ENCODE results near the gene MPP4. TPM values are rescaled to one million over a fixed set of nuclear protein-coding genes. Genes with fewer than 3 reads are reported as not detected.

The MPP4 gene
- total and polyA plus RNA-seq, 2 of the 13 experiments (the other 11 are each of a cell fraction or from before 2014, with no cell fraction given), result not detected

GRCh38 chr2:201680743-201681142 is 17.7 kb downstream of the MPP4 start (continued):
- TF ChIP-seq PHF8 (CRISPR knock-in tag; IDR thresholded peaks at IDR 0.05) (no peak), ZNF317 (CRISPR knock-in tag; IDR thresholded peaks at IDR 0.05) (no peak), SRSF9 (IDR thresholded peaks at IDR 0.05; ENCODE audit: borderline replicate concordance, insufficient read depth, low read depth, low read length, poor library complexity, severe bottlenecking) (no peak), ZNF678 (CRISPR knock-in tag; IDR thresholded peaks at IDR 0.05) (no peak), ZNF746 (CRISPR knock-in tag; IDR thresholded peaks at IDR 0.05) (no peak), ZFP41 (CRISPR knock-in tag; IDR thresholded peaks at IDR 0.05; ENCODE audit: borderline replicate concordance) (0 out of 2 replicates have a peak, but pooled peaks have one; percentile 41), SNAPC4 (CRISPR knock-in tag; IDR thresholded peaks at IDR 0.05) (no peak), ZNF775 (CRISPR knock-in tag; IDR thresholded peaks at IDR 0.05; ENCODE audit: borderline replicate concordance) (no peak), ZNF772 (CRISPR knock-in tag; IDR thresholded peaks at IDR 0.05) (no peak), NCOA2 (CRISPR knock-in tag; IDR thresholded peaks at IDR 0.05) (no peak), TEAD3 (CRISPR knock-in tag; optimal IDR thresholded peaks at IDR 0.05; ENCODE audit: borderline replicate concordance) (peak; percentile 62), PRMT3 (CRISPR knock-in tag; IDR thresholded peaks at IDR 0.05; ENCODE audit: borderline replicate concordance, low read depth) (no peak), ZBTB44 (CRISPR knock-in tag; IDR thresholded peaks at IDR 0.05) (no peak), SP140L (CRISPR knock-in tag; IDR thresholded peaks at IDR 0.05; ENCODE audit: borderline replicate concordance) (no peak), XRCC5 (optimal IDR thresholded peaks at IDR 0.05; ENCODE audit: low read length) (peak; percentile 80), MXI1 (IDR thresholded peaks at IDR 0.05; ENCODE audit: borderline replicate concordance, low read depth, low read length) (no peak)
- TF ChIP-seq, protein P1, sequence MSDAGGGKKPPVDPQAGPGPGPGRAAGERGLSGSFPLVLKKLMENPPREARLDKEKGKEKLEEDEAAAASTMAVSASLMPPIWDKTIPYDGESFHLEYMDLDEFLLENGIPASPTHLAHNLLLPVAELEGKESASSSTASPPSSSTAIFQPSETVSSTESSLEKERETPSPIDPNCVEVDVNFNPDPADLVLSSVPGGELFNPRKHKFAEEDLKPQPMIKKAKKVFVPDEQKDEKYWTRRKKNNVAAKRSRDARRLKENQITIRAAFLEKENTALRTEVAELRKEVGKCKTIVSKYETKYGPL (CRISPR knock-in tag; IDR thresholded peaks at IDR 0.05), result no peak
- TF ChIP-seq, protein P2, sequence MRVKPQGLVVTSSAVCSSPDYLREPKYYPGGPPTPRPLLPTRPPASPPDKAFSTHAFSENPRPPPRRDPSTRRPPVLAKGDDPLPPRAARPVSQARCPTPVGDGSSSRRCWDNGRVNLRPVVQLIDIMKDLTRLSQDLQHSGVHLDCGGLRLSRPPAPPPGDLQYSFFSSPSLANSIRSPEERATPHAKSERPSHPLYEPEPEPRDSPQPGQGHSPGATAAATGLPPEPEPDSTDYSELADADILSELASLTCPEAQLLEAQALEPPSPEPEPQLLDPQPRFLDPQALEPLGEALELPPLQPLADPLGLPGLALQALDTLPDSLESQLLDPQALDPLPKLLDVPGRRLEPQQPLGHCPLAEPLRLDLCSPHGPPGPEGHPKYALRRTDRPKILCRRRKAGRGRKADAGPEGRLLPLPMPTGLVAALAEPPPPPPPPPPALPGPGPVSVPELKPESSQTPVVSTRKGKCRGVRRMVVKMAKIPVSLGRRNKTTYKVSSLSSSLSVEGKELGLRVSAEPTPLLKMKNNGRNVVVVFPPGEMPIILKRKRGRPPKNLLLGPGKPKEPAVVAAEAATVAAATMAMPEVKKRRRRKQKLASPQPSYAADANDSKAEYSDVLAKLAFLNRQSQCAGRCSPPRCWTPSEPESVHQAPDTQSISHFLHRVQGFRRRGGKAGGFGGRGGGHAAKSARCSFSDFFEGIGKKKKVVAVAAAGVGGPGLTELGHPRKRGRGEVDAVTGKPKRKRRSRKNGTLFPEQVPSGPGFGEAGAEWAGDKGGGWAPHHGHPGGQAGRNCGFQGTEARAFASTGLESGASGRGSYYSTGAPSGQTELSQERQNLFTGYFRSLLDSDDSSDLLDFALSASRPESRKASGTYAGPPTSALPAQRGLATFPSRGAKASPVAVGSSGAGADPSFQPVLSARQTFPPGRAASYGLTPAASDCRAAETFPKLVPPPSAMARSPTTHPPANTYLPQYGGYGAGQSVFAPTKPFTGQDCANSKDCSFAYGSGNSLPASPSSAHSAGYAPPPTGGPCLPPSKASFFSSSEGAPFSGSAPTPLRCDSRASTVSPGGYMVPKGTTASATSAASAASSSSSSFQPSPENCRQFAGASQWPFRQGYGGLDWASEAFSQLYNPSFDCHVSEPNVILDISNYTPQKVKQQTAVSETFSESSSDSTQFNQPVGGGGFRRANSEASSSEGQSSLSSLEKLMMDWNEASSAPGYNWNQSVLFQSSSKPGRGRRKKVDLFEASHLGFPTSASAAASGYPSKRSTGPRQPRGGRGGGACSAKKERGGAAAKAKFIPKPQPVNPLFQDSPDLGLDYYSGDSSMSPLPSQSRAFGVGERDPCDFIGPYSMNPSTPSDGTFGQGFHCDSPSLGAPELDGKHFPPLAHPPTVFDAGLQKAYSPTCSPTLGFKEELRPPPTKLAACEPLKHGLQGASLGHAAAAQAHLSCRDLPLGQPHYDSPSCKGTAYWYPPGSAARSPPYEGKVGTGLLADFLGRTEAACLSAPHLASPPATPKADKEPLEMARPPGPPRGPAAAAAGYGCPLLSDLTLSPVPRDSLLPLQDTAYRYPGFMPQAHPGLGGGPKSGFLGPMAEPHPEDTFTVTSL (CRISPR knock-in tag; IDR thresholded peaks at IDR 0.05; ENCODE audit: borderline replicate concordance), result no peak
